ENCODE measurements around the gene IGFBP2.

Gene IGFBP2

GRCh38 chr2:216687111-216687510 is 53.9 kb downstream of the IGFBP2 start:
- DNase-seq (ENCODE audit: low spot score): no peak

- DNase-seq (ENCODE audit: low spot score): no peak
These were observed 54.4 kb downstream of the IGFBP2 start for GRCh38 chr2:216687646-216688045.

- no peak for DNase-seq (ENCODE audit: low spot score)
These were observed 55.6 kb downstream of the IGFBP2 start for GRCh38 chr2:216688731-216689340.

- no peak for DNase-seq (ENCODE audit: low spot score)
These were observed 56.2 kb downstream of the IGFBP2 start for GRCh38 chr2:216689397-216689796.

DNA sequence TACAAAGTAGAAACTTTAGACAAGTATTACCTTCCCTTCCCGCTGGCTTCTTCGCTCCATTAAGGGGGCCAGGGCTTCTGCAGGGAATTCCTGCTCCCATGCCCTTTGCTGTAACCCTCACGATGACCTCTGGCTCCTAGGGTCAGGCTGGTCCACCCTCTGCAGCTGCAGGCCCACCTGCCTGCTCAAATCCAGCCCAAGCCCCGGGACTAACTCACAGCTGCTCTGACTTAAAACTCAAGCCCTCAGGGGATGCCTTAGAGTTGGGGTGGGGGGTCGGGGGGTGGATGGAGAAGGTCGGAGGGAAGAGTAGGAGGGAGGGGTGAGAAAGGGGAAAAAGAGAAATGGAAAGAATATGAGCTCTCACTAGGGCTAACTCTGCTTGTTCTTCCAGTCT is 57.2 kb downstream of the IGFBP2 start:
- DNase-seq (ENCODE audit: low spot score): no peak

DNA sequence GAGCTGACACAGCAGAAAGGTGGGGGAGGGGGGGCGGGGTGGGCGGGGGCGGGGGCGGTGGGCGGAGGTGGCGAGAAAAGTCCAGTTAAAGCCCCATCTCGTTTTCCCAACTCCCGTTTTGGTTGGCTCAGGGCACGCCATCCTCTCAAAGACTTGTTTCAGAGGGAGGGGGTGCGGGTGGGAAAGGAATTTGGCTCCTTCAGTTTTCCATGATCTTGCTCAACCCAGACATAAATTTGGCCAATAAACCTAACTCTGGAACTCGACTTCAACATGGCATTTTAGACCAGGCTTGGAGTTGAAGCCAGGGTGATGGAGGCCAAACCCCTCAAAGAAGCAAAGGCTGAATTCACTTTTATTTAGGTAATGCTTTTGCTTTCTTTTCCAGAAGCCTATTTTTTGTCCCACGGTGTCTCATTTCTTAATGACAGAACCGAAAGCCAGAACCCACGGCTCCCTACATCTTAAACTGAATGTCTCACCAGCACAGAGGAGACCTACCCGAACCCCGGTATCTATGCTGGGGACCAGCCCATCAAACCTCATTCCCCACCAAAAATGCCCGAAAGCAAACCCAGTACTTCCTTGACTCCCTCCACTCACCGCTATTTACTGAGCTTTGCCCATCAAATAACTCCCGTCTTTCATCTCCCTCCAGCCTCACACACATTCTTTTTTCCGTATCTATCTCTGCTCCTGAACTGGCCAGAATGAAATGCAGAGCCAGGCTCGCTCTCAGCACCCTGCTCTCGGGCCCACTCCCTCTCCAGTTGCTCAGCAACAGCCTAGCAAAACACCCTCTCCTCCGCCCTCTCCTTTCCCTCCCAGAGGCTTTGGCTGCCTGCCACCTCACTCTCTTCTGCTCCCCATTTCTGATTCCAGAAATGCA is 57.9 kb downstream of the IGFBP2 start:
- no peak for DNase-seq (ENCODE audit: low spot score)

- DNase-seq (ENCODE audit: low spot score): peak; percentile 71
These were observed 59.6 kb downstream of the IGFBP2 start for GRCh38 chr2:216692636-216693413.

DNA sequence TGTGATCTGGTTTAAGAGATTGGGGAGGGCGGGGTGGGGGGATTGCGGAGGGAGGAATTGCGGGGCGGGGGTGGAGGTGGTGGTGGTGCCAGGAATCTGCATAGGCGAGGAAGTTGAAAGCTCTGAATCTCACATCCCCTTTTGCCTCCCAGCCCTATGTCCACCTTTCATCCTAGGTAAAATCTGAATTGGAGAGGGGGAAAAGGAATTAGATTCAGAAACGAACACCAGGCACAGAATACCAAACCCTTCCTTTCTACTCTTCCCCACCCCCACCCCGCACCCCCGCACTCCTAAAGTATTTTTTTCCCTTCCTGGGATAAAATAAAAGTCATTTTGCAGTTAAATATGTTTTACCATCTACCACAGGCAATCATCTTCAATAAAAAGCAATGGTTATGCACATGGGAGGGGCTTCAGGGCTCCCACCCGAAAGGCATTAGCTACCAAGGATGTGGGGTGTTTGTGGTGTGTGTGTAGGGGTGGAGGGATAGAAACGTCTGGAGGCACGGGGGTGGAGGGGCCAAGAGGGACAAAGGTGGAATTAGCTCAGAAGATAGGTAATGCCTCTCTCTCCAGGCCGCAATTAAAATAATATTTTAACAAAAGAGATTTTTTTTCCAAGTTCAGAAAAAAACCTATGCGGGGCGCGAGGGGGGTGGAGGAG is 60.3 kb downstream of the IGFBP2 start:
- no peak for DNase-seq (ENCODE audit: low spot score)

- no peak for DNase-seq (ENCODE audit: low spot score)
These were observed 61.0 kb downstream of the IGFBP2 start for GRCh38 chr2:216694082-216694825.

DNA sequence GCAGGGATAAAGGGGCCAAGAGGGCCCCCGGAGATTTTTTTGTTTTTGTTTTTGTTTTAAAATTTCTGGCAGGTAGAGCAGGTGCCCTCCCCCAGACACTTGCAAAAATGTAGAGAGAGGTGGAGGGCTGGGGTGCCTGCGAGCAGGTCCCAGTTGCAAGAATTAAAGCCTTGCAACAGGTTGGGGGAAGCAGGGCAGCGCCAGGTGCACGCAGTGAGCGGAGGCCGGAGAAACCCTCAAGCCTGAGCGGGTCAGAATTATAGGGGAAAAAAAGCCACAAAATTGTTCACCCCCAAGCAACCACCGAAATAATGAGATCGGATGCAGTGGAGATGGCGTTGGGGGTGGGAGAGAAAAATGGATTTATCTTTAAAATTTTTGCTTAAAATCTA is 61.6 kb downstream of the IGFBP2 start:
- DNase-seq (ENCODE audit: low spot score): no peak

DNA sequence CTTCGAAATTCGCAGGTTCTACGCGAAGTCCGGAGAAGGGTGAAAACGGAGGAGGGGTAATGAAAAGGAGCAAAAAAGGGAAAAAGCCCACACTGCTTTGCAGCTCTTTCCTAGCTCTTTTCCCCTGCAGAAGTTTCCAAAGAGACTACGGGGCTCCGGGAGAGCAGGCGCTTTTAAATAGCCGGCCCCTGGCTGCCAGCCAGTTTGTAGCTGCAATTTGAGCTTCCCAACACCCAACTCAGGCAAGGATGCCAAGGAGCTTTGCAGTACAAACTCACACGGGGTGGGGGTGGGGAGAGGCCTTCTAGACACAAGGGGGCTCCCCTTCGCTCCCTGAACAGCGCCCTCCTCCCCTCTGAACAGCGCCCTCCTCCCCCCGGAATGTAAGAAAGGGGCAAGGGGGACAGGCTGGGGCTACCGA is 62.2 kb downstream of the IGFBP2 start, which contains the start of gene IGFBP5:
IGFBP5 (minus strand) TSS at position 149 of the 421 bp plus-strand sequence. CDS start 774 bp downstream, outside the sequence.
- DNase-seq (ENCODE audit: low spot score): no peak

GRCh38 chr2:216696321-216696720 is 63.1 kb downstream of the IGFBP2 start:
- DNase-seq (ENCODE audit: low spot score): no peak

DNA sequence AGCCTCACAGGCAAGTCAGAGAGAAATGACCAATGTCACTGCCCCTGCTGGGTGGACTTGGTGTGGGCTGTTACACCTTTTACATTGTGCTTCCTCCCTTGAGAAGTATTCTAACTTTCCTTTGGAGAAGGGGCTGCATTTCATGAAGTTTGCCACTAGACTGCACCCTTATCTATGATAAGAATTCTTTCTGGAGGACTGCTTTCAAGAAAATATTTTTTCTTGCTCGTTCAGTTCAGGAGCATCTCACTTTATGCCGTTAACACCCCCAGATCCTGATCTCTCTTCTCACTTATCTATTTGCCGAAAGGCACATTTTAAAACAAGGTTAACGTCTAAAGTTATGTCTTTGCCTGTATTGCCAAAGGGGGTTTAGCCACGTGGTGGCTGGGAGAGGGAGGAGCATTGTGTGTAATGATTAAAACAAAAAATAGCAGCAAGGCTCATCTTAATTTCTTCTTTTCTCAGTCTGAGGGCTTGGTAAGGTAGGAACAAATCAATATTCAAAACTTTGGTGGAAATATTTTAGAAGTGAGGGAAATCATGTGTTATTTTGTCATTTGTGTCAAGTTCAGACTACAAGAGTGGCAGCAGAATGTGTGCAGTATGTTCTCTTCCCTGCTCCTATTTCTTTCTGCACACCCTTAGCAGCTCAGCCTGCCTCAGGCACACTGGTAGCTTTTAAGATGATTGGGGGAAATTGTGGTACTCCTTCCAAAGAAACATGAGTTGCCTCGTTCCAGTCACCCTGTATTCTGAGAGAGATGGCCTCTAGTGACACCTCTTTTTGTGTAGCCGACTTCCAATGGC is 63.7 kb downstream of the IGFBP2 start:
- DNase-seq (ENCODE audit: low spot score): no peak

GRCh38 chr2:216698293-216698692 is 65.1 kb downstream of the IGFBP2 start:
- no peak for DNase-seq (ENCODE audit: low spot score)

GRCh38 chr2:216698895-216699294 is 65.7 kb downstream of the IGFBP2 start:
- no peak for DNase-seq (ENCODE audit: low spot score)

DNA sequence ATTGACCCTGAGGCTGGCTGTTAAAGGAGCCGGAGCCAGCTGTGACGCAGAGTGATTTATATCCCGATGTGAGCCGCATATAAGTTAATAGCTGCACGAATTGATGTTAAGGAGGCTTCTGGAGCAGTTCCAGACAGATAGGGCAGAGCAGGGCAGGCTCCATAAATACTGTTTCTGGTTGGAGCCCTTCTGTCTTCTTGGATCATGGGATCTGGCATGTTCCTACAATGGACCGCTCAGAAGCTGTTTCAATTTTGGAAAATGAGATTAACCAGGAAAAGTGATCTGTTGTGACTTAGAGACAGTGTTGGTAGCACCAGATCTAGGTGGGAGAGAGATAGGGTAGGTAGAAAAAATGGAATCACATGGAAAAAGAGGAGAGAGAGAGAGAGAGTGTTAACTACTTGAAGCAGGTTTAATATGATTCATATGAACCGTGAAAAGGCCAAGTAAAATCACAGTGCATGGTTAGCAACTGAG is 66.9 kb downstream of the IGFBP2 start:
- DNase-seq (ENCODE audit: low spot score): no peak

GRCh38 chr2:216700781-216701180 is 67.6 kb downstream of the IGFBP2 start:
- DNase-seq (ENCODE audit: low spot score): no peak

DNA sequence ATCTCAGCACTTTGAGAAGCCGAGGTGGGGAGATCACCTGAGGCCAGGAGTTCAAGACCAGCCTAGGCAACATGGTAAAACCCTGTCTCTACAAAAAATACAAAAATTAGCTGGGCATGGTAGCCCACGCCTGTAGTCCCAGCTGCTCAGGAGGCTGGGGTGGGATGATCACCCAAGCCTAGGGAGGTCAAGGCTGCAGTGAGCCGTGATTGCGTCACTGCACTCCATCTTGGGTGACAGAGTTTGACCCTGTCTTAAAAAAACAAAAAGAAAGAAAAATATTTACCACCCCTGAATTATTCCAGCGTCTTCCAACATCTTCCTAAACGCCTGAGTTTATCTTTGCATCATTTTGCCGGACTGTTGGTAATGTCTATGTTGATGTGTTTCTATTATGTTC is 68.3 kb downstream of the IGFBP2 start:
- no peak for DNase-seq (ENCODE audit: low spot score)

- DNase-seq (ENCODE audit: low spot score): no peak
These were observed 69.5 kb downstream of the IGFBP2 start for GRCh38 chr2:216702756-216703155.

DNA sequence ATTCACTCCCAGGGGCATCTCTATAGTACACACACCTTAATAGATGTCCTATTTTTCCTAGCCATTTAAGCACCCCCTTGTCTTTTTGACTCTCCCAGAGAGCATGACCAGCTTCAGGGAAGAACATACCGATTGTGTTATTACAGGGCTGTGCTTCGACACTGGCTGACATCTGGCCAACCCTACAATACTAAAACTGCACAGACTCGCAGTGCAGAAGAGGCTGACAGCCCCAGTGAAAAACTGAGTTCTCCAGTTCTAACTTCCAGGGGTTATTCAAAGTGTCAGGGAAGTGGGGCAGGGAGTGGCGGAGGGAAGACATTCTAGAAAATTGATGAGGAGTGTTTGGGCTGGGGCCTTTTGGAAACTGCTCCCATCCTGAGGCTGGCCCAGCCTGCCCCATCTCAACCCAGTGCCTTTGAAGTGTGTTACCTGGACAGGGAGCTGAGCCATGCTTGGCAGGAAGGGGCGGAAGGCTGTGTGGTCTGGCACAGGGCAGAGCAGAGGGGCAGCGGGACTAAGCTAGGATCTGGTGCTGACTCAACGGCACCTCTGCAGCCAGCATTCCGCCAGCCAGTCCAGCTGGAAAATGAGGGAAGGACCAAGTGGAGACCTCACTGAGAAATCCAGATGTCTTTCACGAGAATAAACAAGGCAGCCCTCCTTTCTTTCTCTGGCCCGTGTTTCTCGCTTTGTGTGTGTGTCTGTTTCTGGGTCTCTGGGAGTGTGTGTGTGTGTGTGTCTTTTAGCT is 77.5 kb downstream of the IGFBP2 start:
- no peak for DNase-seq (ENCODE audit: low spot score)
